Measurements from ENCODE around the gene VWA1.

Gene VWA1

DNA sequence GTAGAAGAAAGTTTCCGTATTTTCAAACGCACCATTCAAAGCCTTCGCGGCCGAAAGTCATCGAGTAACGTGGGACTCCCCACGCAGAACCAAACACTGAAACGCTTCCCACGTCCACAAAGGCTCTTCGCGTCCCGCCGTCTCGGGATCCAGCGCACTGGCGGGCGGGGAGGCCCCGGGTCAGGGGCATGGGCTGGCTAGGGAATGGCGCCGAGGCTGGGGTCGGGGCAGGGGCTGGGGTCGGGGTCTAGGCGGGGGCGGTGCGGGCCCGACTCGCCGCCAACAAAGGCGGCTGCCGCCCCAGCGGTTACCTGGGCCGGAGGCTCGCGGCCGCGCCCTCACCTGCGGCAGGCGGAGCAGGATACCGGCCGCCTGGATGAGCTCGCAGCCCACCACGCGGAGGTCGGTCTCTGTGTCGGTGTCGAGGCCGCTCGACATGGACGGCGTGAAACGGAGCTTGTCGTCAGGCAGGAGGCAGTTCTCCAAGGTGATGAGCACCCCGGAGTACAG, 36.8 kb upstream of the VWA1 start:
- peaks cover 2% of the 10 kb centered on the region for H3K27me3 Mint-ChIP-seq (ENCODE audit: low read depth, poor library complexity)

DNA sequence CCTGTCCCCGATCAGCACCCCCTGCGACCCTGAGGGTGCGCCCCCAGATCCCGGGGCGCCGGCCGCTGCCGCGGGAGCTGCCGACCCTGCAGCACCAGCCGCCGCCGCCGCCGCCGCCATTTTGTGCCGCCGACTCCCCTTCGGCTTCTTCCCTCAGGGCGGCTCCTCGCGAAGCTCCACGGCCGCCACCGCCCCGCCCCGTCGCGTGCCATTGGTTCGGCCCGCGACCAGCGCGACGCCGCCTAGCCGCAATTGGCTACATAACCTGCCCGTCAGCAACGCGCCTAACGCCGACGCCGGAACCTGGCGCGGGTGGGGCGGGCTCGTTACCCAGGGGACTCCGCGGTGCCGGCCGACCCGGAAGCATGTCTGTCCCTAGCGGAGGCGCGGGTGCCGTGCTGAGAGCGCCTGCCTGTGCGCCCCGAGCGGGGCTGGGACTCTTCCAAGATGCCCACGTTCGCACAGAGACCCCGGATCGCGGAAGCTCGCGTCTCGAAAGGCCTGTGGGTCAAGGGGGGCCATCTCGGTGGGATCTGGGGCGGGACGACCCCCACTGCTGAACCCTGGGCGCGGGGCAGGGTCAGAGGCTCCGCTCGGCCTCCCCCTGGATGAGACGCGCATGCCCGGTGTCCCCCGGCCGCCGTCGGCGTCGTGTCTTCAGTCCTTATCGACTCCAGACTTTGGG, 36.2 kb upstream of the VWA1 start, which contains the start of gene CCNL2:
CCNL2 (minus strand) TSS at position 149 of the 685 bp plus-strand sequence; CDS start at position 120, 29 bp downstream.
- Mint-ChIP-seq H3K36me3 (ENCODE audit: low read depth) (peaks cover 52% of the 10 kb centered on the region), H3K4me3 (peak within 1 kb of the TSS; percentile 97), H3K27ac (peak within 1 kb of the TSS; percentile 92), H3K9me3 (no peaks in the 10 kb centered on the region), H3K4me1 (peaks cover 46% of the 10 kb centered on the region), H3K27me3 (ENCODE audit: low read depth, poor library complexity) (peaks cover 2% of the 10 kb centered on the region)
- TF ChIP-seq, protein P1, sequence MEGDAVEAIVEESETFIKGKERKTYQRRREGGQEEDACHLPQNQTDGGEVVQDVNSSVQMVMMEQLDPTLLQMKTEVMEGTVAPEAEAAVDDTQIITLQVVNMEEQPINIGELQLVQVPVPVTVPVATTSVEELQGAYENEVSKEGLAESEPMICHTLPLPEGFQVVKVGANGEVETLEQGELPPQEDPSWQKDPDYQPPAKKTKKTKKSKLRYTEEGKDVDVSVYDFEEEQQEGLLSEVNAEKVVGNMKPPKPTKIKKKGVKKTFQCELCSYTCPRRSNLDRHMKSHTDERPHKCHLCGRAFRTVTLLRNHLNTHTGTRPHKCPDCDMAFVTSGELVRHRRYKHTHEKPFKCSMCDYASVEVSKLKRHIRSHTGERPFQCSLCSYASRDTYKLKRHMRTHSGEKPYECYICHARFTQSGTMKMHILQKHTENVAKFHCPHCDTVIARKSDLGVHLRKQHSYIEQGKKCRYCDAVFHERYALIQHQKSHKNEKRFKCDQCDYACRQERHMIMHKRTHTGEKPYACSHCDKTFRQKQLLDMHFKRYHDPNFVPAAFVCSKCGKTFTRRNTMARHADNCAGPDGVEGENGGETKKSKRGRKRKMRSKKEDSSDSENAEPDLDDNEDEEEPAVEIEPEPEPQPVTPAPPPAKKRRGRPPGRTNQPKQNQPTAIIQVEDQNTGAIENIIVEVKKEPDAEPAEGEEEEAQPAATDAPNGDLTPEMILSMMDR (IDR thresholded peaks at IDR 0.05), result peak; percentile 51
- peak; percentile 100 for DNase-seq

More for the DNA sequence above, 36.8 kb upstream of the VWA1 start:
- H3K4me3 Mint-ChIP-seq, result peak overlapping the region; percentile 97
- H3K36me3 Mint-ChIP-seq (ENCODE audit: low read depth), result peaks cover 56% of the 10 kb centered on the region
- DNase-seq, result peak; percentile 23
- TF ChIP-seq, protein P1 (IDR thresholded peaks at IDR 0.05), result no peak
- no peaks in the 10 kb centered on the region for H3K9me3 Mint-ChIP-seq
- peaks cover 44% of the 10 kb centered on the region for H3K4me1 Mint-ChIP-seq
- H3K27ac Mint-ChIP-seq, result no peak overlapping the region

DNA sequence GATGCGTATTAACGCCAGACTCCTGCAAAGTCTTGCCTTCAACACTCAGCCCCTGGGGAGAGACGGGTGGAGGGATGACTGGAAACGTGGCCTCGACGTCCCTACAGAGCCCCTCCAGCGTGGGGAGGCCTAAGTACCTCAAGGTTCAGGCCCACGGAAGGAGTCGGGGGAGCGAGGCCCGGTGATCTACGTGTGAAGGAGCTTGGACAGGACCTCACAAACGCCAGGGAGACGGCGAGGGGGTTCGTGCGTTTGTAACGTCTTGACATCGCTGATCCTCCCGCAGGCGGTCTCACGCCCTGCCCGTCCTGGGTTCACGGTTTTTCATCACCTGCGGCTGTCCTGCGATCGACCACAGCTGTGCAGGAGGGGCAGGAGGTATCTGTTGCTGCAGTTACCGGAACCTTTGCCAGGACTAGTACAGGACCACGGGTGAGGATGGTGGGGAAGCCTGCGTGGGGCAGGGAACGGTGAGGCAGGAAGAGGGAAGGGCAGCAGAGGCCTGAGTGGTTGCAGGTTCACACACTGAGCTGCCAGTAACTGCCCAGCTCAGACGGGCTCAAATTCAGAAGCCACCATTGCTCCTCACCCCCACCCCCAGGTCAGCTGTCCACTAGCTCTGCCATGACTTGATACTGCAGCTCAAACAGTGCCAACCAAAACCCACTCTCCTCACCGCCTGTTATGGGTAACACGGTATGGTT, 35.5 kb upstream of the VWA1 start:
- Mint-ChIP-seq H3K4me3 (peak overlapping the region; percentile 97), H3K36me3 (ENCODE audit: low read depth) (peaks cover 49% of the 10 kb centered on the region), H3K4me1 (peaks cover 46% of the 10 kb centered on the region), H3K27me3 (ENCODE audit: low read depth, poor library complexity) (peaks cover 2% of the 10 kb centered on the region), H3K27ac (peak overlapping the region; percentile 92), H3K9me3 (no peaks in the 10 kb centered on the region)
- DNase-seq, result no peak
- TF ChIP-seq, protein P1 (IDR thresholded peaks at IDR 0.05), result no peak

DNA sequence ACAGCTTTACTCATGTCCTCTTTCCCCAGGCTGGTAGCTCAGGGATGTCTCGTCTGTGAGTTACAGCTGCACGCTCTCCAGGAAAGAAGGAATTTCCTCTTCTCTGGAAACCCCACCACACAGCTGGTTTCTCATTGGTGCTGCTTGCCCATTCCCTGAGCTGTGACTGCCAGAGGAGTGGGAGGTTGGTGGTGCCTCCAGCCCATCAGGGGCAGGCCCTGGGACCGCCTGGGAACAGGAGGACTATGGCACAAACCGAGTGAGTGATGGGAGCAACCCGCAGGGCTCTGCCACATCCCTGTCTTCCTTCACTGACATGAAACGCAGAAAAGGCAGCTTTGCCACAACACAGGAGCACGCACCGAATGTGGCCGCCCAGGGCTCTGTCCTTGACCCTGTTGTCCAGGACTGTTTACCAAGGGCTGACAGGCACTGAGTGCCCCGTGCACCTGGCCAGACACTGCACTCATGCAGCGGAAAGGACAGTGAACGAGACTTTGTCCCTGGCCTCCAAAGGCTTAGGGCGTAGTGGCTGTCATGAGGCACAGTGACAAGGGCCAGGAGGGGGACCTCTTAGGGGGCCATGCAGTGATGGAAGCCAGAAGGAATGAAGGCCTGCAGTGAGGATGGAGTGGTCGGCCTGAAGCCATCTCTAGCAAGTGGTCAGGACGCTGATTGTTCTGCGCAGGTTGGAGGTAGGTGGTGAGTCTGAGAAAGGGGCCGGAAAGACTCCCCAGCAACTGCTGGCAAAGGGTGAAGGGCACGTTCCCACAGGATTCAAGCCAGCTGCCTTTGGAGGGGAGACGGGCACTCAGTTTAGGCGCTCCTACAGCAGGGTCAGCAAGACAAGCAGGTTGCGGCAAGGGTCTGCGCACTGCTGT, 34.7 kb upstream of the VWA1 start:
- TF ChIP-seq, protein P1 (IDR thresholded peaks at IDR 0.05), result no peak
- Mint-ChIP-seq H3K4me3 (peak overlapping the region; percentile 97), H3K27ac (no peak overlapping the region), H3K4me1 (peaks cover 46% of the 10 kb centered on the region), H3K27me3 (ENCODE audit: low read depth, poor library complexity) (peaks cover 2% of the 10 kb centered on the region), H3K9me3 (no peaks in the 10 kb centered on the region), H3K36me3 (ENCODE audit: low read depth) (peaks cover 48% of the 10 kb centered on the region)
- DNase-seq, result no peak

DNA sequence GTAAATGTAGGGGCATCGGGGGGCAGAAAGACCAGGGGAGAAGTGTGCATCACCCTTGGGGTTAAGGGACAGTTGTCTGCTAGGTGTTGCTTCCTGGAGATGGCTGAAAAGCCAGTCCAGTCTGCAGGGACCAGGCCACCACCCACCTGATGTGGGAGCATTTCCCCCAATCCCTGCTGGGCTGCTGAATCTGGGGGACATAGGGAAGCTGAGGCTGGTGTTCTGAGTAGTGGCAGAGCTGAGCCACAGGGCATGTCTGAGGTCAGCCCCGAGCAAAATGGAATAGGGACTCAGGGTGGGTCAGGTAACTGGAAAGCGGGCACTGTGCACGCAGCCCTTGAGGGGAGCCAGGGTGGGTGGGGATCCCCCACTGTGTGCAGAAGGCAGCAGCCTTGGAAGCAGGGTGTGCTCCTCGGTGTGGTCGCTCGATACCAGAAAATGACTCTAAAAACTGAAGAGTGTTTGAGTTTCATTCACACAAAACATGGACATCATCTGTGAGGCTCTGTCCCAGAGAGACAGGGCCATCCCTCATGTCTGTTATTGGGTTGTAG, 34.0 kb upstream of the VWA1 start:
- TF ChIP-seq, protein P1 (IDR thresholded peaks at IDR 0.05), result no peak
- Mint-ChIP-seq H3K36me3 (ENCODE audit: low read depth) (peaks cover 47% of the 10 kb centered on the region), H3K4me3 (peak overlapping the region; percentile 63), H3K27ac (no peak overlapping the region), H3K4me1 (peaks cover 53% of the 10 kb centered on the region), H3K9me3 (no peaks in the 10 kb centered on the region), H3K27me3 (ENCODE audit: low read depth, poor library complexity) (peaks cover 2% of the 10 kb centered on the region)
- DNase-seq, result no peak
